DND-41 (cell line): ENCODE data around the gene POLA1.

Experiments
- EZH2 ChIP-seq: IDR thresholded peaks from 3 replicates; pipeline ENCODE4 v1.6.1; 2012; ENCODE audit warnings: borderline replicate concordance, low read depth, mild to moderate bottlenecking, moderate library complexity, low read length, inconsistent platforms; ENCODE audit not compliant: severe bottlenecking
- TF ChIP-seq, protein P1 (sequence below): IDR thresholded peaks from 2 replicates; pipeline ENCODE4 v1.5.1; 2012; ENCODE audit warnings: borderline replicate concordance, low read length, moderate library complexity, mild to moderate bottlenecking; ENCODE audit not compliant: poor library complexity, severe bottlenecking; ENCODE audit errors: extremely low read depth

DNA sequence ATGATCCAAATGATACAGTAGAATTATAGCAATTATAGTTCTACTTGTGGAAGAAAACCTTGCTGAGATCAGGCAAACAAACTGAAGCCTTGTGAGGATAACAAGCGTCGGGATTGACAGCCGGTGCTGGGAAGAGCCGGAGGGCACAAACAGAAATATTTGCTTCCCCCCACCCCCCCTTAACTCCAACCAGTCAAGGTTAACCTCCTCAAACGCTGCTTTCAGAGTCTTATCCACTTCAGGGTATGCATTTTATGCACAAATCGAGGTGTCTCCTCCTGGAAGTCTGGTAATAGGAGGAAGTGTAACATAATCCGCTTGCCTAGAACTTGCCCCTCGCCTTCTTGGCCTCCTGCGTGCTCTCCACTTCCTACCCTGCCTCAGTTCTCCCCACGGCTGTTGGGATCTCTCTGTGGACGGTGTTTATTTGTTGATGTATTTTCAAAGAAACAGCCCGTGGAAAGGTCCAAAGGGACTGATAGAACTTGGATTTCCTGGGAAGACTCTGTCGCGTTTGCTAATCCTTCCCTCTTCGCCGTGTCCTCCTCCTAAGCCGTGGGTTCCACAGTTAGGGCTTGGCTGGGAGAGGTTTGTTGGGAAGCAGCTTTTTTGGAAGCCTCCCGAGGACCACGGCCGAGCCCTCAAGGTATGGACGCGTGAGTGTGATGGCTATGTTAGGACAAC lies 326.1 kb downstream of the POLA1 start:
- TF ChIP-seq, protein P1, sequence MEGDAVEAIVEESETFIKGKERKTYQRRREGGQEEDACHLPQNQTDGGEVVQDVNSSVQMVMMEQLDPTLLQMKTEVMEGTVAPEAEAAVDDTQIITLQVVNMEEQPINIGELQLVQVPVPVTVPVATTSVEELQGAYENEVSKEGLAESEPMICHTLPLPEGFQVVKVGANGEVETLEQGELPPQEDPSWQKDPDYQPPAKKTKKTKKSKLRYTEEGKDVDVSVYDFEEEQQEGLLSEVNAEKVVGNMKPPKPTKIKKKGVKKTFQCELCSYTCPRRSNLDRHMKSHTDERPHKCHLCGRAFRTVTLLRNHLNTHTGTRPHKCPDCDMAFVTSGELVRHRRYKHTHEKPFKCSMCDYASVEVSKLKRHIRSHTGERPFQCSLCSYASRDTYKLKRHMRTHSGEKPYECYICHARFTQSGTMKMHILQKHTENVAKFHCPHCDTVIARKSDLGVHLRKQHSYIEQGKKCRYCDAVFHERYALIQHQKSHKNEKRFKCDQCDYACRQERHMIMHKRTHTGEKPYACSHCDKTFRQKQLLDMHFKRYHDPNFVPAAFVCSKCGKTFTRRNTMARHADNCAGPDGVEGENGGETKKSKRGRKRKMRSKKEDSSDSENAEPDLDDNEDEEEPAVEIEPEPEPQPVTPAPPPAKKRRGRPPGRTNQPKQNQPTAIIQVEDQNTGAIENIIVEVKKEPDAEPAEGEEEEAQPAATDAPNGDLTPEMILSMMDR = no peak
- no peak for TF ChIP-seq EZH2
